Measurements from ENCODE around the gene LBX2.

Gene LBX2

DNA sequence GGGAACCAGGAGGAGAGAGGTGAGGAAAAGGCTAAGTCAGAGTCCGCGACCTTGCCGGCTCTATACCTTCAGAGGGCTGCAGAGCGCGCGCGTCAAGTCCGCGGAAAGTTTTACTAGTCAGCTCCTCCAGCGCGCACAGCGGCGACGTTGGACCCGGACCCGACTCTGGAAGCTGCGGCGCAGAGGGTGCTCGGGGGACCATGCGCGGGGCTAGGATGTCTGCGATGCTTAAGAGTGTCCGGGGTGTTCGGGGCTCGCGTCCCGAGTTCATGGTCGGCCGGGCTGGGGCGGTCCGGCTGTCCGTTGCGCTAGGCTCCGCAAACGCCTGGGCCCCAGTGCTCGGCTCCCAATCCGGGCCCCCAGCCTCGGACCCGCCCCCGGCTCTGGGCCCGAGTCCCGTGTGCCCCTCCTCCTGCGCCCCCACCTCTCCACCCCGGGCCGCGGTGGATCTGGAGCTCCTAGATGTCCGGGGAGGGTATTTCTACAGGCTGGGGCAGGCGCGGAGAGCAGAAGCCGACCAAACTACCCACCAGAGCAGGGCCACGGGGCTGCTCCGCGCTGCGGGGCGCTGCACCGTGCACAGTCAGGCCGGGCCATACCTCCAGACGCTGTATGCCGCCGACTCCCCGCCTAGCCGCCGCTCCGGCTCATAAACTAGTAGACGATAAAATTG lies at the start of gene LBX2:
TSS of gene LBX2 (minus strand) at position 337 of the 673 bp plus-strand sequence. CDS start at position 271, 66 bp downstream.
- no peak for FAIRE-seq
- no peak for DNase-seq (ENCODE audit: insufficient read length, low spot score)

DNA sequence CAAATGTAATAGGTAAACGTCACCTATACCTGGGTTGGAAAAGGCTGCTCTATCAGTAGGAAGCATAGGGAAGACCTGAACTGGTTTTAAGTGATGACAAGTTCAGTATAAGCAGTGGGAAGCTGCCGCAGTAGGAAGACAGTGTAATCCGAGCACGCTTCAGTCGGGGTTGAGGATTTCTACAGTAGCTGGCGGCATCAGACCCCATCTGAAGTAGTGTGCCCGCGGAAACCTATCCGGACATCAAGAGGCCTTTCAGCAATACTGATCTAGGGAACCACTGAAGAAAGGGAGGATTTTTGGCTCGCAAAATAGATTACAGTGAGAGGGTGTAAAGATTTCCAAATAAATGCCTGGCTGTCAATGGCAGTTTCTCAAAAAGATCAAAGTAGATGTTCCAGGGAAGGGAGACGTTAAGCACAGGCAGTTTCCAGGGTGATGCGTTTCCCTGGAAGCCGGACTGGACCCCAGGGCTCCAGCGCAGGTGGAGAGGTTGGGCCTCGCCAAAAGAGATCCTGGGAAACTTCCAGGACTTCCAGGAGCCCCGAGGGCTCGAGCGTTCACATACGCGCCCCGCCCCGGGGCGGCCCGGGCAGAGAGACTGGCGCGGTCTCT lies 49.0 kb upstream of the LBX2 start:
- DNase-seq (ENCODE audit: insufficient read length, low spot score) = no peak
- TF ChIP-seq, protein P1, sequence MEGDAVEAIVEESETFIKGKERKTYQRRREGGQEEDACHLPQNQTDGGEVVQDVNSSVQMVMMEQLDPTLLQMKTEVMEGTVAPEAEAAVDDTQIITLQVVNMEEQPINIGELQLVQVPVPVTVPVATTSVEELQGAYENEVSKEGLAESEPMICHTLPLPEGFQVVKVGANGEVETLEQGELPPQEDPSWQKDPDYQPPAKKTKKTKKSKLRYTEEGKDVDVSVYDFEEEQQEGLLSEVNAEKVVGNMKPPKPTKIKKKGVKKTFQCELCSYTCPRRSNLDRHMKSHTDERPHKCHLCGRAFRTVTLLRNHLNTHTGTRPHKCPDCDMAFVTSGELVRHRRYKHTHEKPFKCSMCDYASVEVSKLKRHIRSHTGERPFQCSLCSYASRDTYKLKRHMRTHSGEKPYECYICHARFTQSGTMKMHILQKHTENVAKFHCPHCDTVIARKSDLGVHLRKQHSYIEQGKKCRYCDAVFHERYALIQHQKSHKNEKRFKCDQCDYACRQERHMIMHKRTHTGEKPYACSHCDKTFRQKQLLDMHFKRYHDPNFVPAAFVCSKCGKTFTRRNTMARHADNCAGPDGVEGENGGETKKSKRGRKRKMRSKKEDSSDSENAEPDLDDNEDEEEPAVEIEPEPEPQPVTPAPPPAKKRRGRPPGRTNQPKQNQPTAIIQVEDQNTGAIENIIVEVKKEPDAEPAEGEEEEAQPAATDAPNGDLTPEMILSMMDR (IDR thresholded peaks at IDR 0.05; ENCODE audit: insufficient read depth, missing control alignments) = no peak
- FAIRE-seq = no peak

More for the DNA sequence above, at the start of gene LBX2:
- TF ChIP-seq, protein P1 (IDR thresholded peaks at IDR 0.05; ENCODE audit: insufficient read depth, missing control alignments) = no peak

DNA sequence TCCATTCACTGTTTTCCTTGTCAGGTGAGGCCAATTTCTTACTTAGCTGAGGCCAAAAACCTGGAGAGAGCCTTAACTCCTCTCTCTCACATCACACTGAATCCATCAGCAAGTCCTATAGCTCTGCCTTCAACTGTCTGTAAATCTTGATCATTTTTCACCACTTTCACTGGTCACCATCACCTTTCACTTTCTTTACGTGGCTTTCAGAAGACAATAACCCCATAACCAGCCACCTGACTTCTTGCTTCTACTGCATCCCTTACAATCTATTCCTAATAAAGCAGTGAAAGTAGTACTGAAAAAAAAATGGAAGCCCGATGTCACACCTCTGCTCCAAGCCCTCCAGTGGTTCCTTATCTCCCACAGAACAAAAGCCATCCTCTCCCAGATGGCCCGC lies 46.6 kb upstream of the LBX2 start:
- TF ChIP-seq, protein P1 (IDR thresholded peaks at IDR 0.05; ENCODE audit: insufficient read depth, missing control alignments) = no peak
- DNase-seq (ENCODE audit: insufficient read length, low spot score) (no peak), FAIRE-seq (no peak)

GRCh38 chr2:74544634-74545033 lies 45.2 kb upstream of the LBX2 start:
- TF ChIP-seq, protein P1 (IDR thresholded peaks at IDR 0.05; ENCODE audit: insufficient read depth, missing control alignments) = no peak
- no peak for DNase-seq (ENCODE audit: insufficient read length, low spot score)
- FAIRE-seq = no peak

DNA sequence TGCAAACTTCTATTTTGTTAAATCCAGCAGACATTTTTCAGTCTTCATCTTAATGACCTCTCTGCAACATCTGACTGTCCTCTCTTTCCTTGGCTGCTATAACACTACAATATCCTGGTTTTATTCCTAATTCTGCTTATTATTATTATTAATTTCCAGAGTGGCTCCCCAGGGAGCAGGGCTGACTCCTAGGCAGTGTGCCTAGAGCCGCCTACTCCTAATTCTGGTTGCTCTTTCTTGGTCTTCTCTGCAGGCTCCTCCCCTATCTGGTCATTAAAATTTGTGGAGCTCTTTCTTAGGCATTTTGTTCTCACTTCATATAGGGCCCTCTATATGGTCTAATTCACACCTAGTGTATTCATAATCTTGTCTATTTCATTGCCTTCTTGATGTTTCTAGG lies 43.6 kb upstream of the LBX2 start:
- DNase-seq (ENCODE audit: insufficient read length, low spot score) (no peak), FAIRE-seq (no peak)
- TF ChIP-seq, protein P1 (IDR thresholded peaks at IDR 0.05; ENCODE audit: insufficient read depth, missing control alignments) = no peak

DNA sequence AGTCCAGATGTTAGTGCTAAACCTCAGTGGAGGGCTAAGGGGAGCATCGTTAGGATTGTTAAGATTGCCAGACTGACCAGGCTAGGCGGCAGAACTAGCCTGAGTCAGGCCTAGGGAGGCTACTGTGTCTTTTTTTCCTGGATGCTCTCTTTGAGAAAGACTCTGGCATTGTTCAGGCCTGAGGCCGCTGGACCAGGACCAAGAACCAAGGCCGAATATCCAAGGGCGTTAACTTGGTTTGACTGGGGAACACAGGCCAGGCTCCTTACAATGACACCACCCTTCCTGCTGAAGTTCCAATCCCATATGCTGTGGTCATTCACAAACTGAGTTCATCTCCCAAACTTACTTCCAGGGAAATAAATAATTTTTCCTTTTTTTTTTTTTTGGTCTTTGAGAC lies 40.9 kb upstream of the LBX2 start:
- TF ChIP-seq, protein P1 (IDR thresholded peaks at IDR 0.05; ENCODE audit: insufficient read depth, missing control alignments) = no peak
- no peak for DNase-seq (ENCODE audit: insufficient read length, low spot score)

GRCh38 chr2:74538881-74539339 lies 39.5 kb upstream of the LBX2 start:
- FAIRE-seq = no peak
- TF ChIP-seq, protein P1 (IDR thresholded peaks at IDR 0.05; ENCODE audit: insufficient read depth, missing control alignments) = no peak
- no peak for DNase-seq (ENCODE audit: insufficient read length, low spot score)

More for the DNA sequence above, 40.9 kb upstream of the LBX2 start:
- no peak for FAIRE-seq
